GM18861 (cell line): ENCODE results near the gene NPAS3.

ENCODE experiments used
- ATAC-seq: cut with Tn5 transposase; IDR thresholded peaks from one replicate; pipeline ENCODE4 v1.9.1; 2021; ENCODE audit not compliant: unreplicated experiment

The NPAS3 gene

DNA sequence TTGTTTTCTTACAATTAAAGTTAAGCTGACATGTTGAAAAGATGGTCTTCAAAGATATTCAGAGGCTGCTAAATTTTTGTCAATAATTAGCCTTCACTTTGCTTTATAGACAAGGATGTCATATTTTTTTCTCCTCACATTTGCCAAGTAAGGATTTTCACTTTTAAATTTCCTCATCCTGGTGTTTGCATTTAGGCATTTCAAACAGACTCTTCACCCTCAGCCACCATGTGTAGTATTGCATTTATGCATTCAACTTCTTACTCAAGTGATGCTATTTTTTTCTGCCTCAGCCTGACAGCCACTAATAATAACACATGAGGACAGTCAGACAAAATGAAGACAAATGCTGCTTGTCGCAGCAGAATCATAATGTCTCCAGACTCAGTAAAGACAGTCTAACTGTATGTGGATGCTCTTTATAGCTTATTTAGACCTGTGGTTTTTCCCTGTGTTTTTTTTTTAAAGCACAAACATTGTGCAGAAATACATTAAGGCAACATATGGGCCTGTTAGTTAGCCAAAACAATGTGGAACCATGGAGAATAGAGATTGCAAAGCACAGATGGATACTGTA lies 481.5 kb downstream of the NPAS3 start:
- ATAC-seq = no peak

DNA sequence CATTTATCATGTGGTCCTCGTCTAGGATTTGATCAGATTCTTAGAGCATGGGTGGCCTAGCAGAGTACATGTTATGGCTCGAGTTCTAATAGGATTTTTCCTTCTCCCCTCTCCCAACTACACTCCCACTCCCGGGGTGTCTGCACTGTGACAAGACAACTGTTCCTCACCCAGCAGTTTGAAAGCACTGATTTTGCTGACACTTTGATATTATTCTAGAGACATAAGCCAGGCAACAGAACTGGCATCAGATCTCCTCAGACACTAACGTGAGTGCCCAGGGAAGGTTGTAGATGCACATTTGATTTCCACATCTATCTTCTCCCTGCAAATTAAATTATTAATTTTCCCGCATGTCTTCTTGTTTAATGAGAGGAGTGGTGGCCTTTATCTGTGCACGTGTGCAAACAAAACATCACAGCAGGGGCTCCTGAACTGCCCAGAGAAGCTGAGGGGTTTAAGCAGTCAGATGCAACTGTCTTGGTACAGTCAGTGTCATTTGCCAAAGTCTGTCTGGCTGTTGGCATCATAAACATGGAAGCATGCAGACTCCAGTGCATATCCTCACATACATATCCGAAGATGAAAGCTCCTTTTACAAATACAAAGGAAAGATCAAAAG lies 491.8 kb downstream of the NPAS3 start:
- ATAC-seq = no peak

DNA sequence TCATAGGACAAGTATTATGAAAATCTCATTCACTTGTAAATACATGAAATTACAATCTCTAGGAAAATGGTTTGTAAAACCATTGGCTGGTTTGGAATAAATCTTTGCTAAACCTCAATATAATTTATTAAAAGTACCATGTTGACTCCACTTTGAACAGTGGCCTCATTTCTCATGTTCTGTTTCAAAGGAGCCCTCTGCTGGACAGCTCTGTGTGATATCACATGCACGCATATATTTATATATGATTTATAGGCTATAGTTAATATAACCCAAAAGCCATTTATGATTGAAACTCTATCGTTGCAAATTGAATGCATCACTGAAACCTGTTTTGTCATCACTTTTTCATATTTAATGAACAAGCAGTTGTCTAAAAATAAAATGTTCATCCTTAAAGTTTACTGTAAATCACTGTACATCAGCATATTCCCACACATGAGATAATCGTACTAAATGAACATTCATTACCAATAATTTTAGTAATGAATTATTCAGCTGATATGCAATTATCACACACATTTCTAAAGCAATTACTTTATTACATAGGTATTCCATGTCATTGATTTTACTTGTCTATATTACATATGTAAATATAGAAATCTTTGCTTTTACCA lies 493.8 kb downstream of the NPAS3 start:
- no peak for ATAC-seq

DNA sequence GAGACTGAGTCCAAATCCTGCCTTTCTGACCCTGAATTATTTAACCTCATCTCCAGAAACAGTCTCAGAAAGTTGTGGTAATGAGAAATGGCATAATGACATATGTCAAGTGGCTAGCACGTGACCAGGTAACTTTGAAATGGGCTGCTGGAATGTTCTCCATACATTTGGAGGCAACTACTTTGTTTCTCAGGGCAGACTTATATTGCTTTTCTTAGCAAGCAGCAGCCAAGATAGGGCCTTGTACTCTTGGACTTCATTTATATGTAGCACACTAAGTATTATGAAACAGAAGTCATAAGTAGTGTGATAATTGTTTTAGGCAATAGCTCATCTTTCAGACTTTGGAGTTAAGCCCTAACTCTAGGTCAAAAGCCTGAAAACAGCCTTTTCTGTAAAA lies 494.7 kb downstream of the NPAS3 start:
- ATAC-seq = no peak

DNA sequence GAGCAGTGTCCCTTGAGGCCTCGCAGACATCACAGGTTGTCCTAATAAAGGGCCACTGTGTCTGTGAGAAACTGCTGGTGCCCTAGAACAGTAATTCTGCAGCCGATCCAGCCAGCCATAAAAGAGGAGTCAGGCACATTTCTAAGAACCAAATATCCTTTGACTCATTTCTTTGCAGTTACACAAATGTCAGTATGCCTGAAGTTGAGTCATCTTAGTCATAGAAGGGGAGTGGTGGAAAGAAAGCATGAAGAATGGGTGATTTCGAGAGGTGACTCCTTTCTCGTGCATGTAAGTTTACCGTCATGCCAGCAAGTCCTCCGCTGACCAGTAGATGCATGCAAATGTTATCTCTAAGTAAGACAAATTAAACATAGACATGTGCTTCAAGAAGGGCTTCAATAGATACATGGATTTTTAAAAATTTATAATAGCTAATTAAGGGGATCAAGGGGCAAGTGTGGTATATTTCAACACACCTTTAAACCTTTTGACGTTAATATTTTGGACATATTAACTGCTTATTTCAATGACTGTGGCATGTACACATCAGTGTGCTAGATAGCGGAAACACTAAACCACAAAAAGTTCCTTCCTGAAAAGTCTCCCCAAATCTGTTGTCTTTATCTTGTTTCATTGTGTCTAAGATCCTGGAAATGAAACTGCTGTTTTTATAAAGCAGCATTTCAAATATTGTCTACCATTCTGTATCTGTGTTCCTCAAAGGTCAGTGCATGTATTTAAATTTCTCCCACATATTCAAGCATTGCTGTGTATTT lies 497.4 kb downstream of the NPAS3 start:
- no peak for ATAC-seq

DNA sequence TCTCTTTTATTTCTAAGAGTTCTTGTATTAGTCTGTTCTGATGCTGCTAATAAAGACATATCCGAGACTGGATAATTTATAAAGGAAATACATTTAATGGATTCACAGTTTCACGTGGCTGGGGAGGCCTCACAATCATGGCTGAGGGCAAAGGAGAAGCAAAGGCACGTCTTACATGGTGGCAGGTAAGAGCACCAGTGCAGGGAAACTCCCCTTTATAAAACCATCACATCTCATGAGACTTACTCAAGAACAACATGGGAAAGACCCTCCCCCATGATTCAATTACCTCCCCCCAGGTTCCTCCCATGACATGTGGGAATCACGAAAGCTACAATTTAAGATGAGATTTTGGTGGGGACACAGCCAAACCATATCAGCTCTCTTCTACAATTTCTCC lies 503.0 kb downstream of the NPAS3 start:
- no peak for ATAC-seq

DNA sequence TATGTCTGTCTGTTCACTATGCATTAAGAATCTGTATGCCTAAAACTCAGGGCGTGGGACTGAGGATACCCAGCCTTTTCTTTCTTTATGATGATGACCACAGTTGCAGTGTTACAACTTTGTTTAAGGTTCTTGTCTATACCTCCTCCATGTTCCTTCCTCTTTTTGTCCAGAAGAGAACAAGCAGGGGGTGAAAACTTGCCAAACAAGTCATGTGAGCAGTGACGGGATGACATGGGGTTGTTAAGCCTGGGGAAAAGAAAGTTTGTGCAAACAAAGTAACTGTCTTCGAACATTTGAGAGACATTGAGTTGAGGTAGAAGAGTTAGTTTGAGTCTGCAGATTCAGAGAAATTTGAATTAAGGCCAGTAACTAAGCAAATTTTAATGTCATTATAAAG lies 505.5 kb downstream of the NPAS3 start:
- no peak for ATAC-seq

DNA sequence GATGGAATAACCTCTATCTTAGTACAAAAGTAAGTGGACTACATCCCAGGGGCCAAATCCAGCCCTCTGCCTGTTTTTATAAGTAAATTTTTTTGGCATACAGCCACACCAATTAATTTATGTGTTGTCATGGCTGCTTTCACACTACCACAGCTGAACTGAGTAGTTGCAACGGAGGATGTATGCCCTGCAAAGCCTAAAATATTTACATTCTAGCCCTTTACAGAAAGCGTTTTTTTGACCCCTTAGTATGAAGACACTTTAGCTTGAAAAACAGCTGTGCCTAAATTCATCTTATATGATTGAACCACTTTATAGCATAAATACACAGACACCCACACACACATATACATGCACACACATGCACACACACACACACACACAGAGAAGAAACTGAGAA lies 510.6 kb downstream of the NPAS3 start:
- ATAC-seq = no peak

DNA sequence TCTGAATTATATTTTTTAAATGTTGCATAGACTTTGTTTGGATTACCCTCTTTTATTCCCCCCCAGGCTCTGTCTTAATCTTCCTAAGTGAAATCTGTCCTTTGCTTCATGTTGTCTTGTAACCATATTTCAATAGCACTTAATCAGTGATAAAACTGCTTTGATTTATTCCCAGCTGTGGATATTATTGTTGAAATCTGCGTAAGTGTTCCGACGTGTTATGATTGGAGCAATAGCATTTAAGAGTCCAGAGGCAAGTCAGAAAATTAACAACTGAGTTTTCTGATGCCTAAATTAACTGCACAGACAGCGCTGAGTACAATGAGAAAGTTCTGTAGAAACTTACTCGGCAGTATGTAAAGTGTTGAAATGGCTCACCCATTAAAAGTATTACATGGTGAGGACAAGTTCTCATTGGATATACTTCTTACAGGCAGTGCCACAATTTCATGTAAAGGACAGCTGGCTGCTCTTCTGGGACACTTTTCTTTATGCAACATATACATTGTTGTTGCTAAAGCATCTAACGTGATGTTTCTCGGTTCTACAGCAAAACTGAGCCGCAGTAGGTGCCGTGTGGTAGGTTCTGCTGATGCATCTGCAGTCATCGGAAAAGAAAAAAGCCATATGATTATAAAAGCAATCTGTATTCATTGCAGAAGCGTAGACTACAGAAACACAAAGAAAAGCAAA lies 511.2 kb downstream of the NPAS3 start:
- ATAC-seq = no peak

DNA sequence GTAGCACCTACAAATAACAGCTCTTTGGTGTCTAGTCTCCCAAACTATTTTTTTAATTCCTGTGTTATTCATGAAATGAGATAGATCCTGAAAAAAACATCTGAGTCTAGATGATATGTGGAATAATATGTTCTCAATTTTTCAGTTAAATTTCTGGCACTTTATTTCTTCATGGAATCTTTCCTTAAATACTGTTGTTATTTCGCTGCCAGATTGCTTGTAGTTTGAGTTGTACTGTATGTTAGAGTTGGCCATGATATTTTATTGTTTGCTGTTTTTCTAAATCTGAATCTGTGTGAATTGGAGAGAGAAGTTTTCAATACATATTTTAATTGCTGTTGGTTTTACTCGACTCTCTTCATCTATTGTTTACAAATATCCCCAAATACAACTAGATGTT lies 511.7 kb downstream of the NPAS3 start:
- no peak for ATAC-seq

DNA sequence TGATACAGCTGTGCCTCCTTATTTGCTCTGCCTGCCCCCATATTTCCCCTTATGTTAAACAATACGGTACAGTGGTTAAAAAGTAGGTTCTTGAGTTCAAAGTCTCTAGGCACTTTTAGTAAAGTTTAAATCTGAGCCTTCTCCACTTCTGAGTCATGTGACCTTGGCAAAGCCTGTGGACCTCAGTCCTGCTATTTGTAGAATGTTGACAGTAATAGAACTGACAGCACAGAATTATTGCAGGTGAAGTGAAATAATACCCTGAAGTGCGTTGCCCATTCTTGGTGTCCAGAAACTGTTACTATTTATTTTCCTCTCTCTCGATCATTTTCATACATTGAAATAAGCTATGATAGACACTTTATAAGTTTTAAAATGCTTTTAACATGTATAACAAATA lies 512.5 kb downstream of the NPAS3 start:
- no peak for ATAC-seq

DNA sequence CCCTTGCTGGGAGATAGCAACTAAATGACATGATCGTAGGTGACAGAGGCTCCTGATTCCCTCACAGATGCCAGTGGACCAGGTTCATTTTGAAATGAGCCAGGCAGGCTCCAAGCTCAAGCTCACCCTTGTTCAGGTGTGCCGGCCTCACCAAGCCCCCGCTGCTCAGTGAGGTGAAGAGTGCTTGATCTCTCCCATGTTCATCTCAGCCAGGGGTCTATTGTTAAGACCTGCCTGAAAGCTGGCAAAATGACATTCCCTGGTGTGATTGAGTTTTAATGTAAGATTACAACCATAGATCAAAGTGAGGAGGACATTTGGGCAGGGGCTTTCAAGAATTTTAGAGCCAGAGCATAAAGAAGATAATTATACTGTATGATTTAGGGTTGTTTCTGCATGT lies 514.3 kb downstream of the NPAS3 start:
- no peak for ATAC-seq

DNA sequence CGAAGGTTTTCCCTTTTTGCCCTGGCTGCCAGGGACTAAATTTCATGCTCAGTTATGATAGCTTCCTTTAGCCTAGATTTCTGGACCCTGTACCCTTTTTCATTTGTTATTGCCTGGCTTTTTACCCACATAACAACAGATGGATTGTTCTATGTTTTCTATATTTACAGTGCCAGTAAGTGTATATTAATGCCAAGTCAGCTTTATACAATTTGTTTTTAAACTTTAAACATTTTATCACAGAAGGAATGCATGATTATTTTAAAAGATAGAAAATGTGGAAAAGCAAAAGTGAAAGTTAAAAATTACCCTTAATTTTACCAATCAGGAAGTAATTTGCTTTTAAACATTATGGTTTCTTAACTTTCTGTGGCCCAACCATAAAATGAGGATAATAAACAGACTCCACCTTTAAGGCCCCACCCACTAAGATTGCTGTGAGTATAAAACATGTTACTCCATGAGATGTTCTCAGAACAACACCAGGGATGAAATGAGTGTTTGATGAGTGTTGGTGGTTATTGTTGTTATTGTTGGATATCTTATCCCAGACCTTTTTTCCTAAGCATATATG lies 515.4 kb downstream of the NPAS3 start:
- no peak for ATAC-seq

DNA sequence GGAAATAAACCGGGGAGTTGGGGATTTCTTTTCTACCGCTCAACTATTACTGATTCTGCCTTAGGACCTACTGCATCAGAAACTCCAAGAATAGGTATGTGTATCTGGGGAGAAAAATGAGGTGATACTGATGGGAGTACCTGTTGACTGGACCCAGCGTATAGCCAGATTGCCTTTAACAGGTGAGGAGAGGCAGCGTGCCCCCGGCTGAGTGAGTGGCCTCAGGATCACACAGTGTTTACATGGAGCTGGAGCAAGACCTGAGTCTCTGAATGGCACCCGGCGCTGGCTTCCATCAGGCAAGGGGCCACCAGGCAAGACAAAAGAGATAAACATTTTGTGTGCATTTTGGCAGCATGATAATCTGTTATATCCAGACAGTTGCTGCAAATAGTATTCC lies 516.0 kb downstream of the NPAS3 start:
- no peak for ATAC-seq

DNA sequence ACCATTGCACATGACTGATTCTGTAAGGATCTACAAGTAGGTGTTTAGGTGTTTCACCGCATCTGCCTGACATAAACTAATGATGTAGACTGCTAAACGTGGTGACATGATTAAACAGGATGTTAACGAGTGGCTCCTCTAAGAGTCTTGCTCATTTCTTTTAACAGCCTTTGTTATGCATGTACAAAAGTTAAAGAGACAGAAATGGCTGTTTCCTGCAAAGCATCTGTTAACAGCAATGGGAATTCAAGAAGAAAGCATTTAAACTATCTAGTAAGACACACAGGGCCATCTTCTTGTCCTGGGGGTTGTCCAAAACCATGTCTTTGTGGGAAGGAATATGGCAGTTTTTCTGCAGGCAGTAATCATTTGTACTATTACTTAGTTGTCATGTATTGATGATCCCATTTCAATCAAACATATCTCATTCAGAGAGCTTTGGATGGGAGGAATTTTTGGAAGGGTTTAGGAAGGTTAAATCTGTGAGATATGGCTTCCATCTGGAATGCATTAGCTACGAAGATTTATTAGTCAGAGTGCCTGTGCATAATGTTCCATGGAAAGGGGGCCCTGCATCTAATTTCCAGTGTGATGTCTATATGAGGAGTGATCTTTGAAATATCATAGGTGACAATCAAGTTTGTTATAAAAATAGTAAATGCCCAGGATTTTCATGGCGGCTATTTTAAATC lies 517.1 kb downstream of the NPAS3 start:
- ATAC-seq = no peak

DNA sequence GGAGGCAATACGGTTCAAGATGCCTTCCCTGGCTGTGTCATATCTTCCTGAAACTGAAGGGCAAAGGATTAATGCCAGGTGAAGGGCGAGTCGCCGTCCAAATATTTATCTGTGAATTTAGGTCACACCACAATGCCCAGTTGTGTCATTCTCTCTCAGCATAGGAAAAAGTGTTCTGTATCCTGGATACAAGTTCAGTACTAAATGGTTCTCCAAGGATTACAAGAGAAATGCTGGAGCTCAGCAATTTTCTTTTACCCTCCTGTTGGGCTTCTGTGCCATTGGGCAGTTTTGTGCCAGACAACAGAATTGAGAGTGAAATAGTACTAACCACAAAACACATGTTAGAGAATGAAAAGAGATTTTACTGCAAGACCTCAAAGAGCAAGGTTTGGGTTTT lies 518.3 kb downstream of the NPAS3 start:
- ATAC-seq = no peak

DNA sequence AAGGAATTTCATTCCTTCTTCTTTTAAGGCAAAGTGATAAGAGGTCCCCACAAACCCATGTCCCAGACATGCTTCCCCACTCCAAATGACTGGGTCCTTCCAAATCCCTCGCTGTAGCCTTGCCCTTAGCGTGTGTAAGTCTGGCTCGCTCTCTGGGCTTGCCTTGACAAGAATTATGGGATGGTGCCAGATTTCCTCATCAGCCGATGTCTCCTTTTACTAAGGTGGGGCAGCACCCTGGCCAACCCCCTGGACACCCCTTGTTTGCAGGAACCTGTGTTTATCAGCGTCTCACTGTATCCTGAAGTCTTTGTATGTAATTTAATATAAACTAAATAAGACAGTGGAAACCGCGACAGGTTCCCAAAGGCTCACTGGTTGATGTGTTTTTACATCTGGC lies 518.9 kb downstream of the NPAS3 start:
- ATAC-seq = no peak

DNA sequence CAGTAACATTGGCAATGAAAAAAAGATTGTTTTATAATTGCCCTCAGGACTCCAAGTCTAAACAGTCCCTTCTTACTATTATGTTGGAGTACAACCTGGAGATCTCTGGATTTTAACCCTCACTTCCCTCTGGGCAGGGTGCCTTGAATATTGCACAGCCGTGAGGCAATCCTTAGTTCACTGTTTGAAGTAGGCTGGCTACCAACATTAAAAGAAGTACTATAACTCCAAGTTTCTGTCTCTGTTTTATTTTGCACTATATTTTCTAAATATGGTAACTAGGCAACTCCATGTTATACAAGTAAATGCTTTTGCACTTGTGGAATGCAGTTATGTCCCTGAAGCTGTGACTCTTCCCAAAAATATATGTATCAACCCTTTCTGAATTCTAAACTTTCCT lies 521.5 kb downstream of the NPAS3 start:
- no peak for ATAC-seq

DNA sequence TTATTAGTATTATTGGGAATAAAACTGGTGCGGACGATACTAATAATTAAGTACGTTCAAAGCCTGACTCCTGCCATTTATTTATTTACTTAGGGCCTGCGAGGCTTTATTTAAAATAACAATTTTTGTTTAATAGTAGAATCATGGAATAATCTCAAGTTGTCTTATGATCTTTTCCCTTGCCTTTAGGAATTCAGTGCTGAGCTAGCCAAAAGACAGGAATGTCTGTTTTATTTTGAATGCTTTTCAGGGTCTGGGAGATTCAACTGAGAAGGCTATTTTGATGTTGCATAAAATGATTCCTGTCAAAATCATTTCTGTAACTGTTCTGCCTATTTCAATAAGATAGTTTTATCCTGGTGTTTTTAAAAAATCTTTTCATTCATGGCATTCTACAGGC lies 522.4 kb downstream of the NPAS3 start:
- ATAC-seq = no peak

DNA sequence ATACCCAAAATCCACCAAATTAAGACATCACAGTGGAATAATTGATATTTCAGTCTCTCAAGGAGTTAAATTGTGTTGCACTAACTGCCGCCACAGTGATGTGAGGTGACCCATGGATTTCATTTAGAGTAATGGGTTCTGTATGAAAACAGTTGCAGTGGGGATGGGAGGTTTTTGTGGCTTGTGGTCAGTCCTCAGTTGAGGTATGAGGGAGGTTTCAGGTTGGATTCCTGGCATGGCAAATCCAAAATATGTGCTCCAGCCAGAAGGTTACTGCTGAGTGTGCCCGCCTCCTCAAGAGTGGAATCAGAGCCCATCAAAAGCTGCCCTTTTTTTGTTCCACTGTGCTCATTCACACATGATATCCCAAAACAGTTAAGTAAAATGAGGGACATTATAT lies 525.1 kb downstream of the NPAS3 start:
- ATAC-seq = no peak
